Progenitor cell of endocrine pancreas (in vitro differentiated cells): ENCODE measurements around the gene PRDX4. TPM values are rescaled to one million over a fixed set of nuclear protein-coding genes. Genes with fewer than 3 reads are reported as not detected.

ENCODE experiments used
- DNase-seq: peaks from one replicate; pipeline ENCODE4 v3.0.0; 2021; ENCODE audit warnings: low spot score; ENCODE audit not compliant: unreplicated experiment
- H3K27ac Mint-ChIP-seq: 2 replicates; pipeline ENCODE4 v1.8.0; 2021; ENCODE audit warnings: mild to moderate bottlenecking, moderate library complexity, mixed read lengths
- H3K27me3 Mint-ChIP-seq: 2 replicates; pipeline ENCODE4 v1.8.0; 2021; ENCODE audit warnings: mixed read lengths
- H3K36me3 Mint-ChIP-seq: 2 replicates; pipeline ENCODE4 v1.8.0; 2022; ENCODE audit warnings: mixed read lengths; ENCODE audit not compliant: insufficient read depth
- H3K4me1 Mint-ChIP-seq: 2 replicates; pipeline ENCODE4 v1.8.0; 2021; ENCODE audit warnings: low read depth, mixed read lengths
- H3K4me3 Mint-ChIP-seq: 2 replicates; pipeline ENCODE4 v1.8.0; 2021; ENCODE audit warnings: low read depth, mild to moderate bottlenecking, moderate library complexity, mixed read lengths
- H3K9me3 Mint-ChIP-seq: 2 replicates; pipeline ENCODE4 v1.8.0; 2021; ENCODE audit warnings: low read depth, mixed read lengths
- CTCF ChIP-seq: fragments of 200-600 bp; sonication (generic); IDR thresholded peaks from one replicate; pipeline ENCODE4 v1.5.0; 2021; ENCODE audit warnings: antibody characterized with exemption, mild to moderate bottlenecking; ENCODE audit not compliant: unreplicated experiment
- total RNA-seq: library from RNA; stranded (reverse); gene quantifications from 2 replicates; pipeline ENCODE4 v1.2.1, GENCODE V29; 2021

PRDX4 gene
- total RNA-seq, 1 donor from 2014 or later: 133 TPM

DNA sequence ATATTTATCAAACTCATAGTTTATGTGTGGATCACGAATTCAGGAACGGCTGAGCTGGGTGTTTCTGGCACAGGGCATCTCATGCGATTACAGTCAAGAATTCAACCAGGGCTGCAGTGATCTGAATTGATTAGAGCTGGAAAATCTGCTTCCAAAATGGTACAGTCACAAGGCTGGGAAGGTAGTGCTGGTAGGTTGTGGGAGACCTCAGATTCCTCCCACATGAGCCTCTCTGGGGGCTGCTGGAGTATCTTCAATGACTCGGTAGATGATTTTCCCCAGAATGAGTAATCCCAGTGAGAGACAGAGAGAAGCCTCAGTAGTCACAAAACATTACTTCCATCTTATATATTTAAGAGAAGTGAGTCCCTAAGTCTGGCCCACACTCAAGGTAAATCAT, 36.2 kb upstream of the PRDX4 start:
- TF ChIP-seq CTCF: no peak
- DNase-seq: no peak
- Mint-ChIP-seq H3K4me3 (no peak overlapping the region), H3K4me1 (no peaks in the 10 kb centered on the region), H3K27ac (no peak overlapping the region), H3K27me3 (no peaks in the 10 kb centered on the region), H3K36me3 (no peaks in the 10 kb centered on the region), H3K9me3 (no peaks in the 10 kb centered on the region)

DNA sequence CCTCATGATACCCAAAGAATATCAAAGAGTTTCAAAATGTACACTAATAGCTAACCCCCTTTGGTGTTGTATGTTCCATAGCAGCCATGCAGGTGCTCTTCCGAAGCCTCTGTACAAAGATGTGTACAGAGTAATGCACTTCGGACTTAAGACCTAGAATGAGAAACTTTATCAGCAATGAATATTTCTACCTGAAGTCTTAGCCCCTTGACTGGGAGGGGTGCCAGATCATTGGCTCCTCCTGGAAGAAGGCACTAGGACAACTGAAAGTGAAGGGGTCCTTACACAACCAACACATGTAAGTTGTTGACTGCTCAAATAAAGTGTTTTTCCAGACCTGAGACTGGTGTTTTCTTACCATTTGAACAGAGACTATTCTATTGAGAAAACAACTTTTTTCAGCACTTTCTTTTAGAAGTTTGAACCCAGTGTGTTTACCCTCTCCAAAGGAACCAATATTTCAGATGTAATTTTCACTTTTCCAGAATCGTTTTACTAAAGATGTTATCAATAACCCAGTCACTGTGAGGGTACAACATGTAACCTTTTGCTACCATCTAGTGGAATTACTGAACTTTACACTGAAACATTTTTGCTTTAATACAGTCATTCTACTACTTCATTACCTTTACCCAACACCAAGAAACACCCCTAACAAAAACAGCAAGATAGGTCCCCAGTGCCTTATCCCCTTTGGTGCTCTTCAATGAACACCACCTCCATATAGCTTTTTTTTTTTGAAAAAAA, 33.3 kb upstream of the PRDX4 start:
- Mint-ChIP-seq H3K9me3 (no peaks in the 10 kb centered on the region), H3K27me3 (no peaks in the 10 kb centered on the region), H3K4me1 (peaks cover 4% of the 10 kb centered on the region), H3K4me3 (no peak overlapping the region), H3K27ac (no peak overlapping the region), H3K36me3 (no peaks in the 10 kb centered on the region)
- TF ChIP-seq CTCF: peak; percentile 35
- DNase-seq: no peak

DNA sequence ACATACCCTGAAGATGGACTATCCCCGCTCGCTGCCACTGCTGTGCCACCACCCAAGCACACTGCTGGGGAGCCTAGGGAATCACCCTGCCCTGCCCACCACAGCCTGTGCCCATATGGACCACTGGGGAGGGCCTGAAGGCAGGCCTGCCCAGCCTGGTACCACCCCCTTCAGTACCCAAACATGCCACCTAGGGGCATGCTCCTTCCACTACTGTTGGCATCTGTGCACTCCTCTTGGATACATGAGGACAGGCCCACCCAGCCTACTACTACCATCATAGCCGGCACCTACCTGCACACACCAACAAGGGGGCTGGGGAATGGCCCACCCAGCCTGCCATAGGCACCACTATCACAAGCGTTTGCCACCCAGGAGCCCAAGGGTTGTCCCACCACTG, 30.1 kb upstream of the PRDX4 start:
- no peak for DNase-seq
- peaks cover 18% of the 10 kb centered on the region for H3K9me3 Mint-ChIP-seq
- H3K27me3 Mint-ChIP-seq: no peaks in the 10 kb centered on the region
- H3K27ac Mint-ChIP-seq: no peak overlapping the region
- TF ChIP-seq CTCF: no peak
- H3K4me3 Mint-ChIP-seq: no peak overlapping the region
- H3K4me1 Mint-ChIP-seq: peaks cover 4% of the 10 kb centered on the region
- H3K36me3 Mint-ChIP-seq: peaks cover 6% of the 10 kb centered on the region

- no peak overlapping the region for H3K4me3 Mint-ChIP-seq
- no peak overlapping the region for H3K27ac Mint-ChIP-seq
- TF ChIP-seq CTCF: no peak
- no peak for DNase-seq
- peaks cover 21% of the 10 kb centered on the region for H3K9me3 Mint-ChIP-seq
- H3K36me3 Mint-ChIP-seq: peaks cover 6% of the 10 kb centered on the region
- H3K4me1 Mint-ChIP-seq: peaks cover 8% of the 10 kb centered on the region
- H3K27me3 Mint-ChIP-seq: no peaks in the 10 kb centered on the region
Observed at GRCh38 chrX:23643020-23643419, 24.3 kb upstream of the PRDX4 start.

DNA sequence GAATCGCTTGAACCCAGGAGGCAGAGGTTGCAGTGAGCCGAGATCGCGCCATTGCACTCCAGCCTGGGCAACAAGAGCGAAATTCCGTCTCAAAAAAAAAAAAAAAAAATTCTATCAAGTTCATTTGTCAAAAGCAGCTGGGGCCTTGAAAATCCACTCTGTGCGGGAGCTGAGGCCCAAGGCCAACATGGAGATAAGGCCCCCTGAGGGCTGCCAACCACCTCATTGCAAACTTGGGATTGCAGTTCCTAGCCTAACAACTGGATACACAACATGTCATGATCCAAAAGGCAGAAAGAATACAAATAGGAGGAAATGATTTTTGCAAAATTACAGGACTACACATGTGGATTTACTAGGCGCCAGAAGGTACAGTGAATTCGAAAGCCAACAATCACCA, 22.5 kb upstream of the PRDX4 start:
- Mint-ChIP-seq H3K4me1 (peaks cover 5% of the 10 kb centered on the region), H3K36me3 (peaks cover 5% of the 10 kb centered on the region), H3K4me3 (no peak overlapping the region), H3K27ac (no peak overlapping the region), H3K9me3 (peaks cover 22% of the 10 kb centered on the region), H3K27me3 (no peaks in the 10 kb centered on the region)
- no peak for DNase-seq
- TF ChIP-seq CTCF: no peak
